Stimulated activated CD8-positive, alpha-beta memory T cell treated with anti-CD3 and anti-CD28 coated beads, Interleukin-2, amount 100 ng/mL, for 48 hours (primary cell): ENCODE measurements around the gene CA11.

Experiments used
- DNase-seq, 2 donors: peaks; one replicate each; pipeline ENCODE4 v3.0.0-alpha.2; 2020; ENCODE audit warnings: low read depth in 2 of 2

CA11 gene

DNA sequence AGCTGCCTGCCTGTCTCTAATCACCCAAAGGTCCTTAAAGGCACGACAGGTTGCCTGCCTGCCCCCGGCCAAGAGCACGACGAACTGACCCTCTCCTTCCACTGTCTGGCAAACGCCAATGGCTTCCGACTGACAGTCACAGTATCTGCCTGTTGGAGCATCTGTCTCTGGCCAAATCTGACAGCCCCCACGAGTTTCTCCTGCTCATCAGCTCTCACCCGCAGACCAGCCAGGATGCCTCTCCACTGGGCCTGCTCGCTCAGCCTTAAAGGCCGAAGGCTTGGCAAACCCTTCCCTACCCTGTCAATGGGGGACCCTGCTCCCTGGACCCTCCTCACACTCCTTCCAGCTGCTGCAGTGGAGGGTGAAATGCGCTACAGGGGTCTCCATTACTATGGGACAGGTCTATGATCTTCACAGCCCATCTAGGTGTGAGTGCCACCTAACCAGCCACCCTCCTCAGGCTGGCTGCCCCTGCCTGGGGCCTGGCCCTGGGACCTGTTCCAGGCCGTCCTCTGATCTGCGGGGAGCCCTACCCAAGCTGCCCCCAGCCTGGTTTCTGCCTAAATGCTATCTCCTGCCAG is 32.0 kb downstream of the CA11 start:
- DNase-seq = no peak

DNA sequence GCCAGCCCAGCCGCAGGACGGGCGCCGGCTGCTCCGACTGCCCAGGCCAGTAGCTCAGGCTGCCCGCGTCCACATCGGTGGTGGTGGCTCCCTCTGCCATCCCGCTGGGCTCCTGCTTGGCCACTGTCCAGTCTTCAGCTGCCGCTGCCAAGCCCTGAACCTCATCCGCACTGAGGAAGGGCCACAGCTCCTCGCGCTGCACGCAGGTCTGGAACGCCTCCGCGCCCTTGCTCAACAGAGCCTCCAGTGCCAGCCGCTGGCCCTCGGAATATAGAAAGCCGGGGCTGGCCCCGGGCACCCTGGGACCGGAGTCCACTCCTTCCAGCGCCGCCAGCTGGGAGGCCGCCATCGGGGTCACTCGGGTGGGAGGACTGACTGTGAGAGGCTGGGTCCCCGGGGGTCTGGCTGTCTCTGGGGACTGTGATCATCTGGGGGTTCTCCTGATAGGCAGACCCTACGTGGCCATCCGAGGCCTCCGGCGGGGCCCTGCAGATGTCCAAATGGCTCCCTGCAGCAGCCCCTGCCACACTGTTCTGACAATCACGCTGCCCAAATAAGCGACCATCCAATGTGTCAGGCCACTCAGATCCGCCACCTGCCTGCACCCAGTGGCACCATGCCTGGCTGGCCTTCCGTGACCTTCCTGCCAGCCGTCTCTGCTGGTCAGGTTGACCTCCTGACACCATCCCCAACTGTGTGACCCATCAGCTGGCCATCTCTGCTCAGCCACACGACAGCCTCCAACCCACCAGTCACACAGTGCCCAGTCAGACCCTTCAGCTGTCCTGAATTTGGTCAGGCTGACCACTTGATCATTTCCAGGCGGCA is 32.7 kb downstream of the CA11 start:
- DNase-seq = no peak

DNA sequence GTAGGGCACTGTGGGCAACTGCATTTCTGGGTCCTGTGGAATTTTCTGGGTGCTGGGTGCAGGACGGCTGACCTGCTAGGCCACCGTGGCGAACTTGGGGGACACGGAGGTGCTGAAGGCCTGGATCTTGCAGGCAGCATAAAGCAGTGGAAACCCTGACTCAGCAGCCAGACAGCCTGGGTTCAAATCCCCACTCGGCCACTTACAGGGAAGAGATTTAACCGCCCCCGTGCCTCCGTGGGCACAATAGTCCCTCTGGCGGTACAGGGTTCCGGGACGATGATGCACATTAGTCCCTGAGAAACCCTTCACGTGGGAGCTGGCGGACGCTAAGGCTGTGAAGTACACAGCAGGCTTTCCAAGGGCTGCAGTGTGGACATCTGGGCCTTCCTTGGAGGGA is 34.1 kb downstream of the CA11 start:
- DNase-seq = no peak

DNA sequence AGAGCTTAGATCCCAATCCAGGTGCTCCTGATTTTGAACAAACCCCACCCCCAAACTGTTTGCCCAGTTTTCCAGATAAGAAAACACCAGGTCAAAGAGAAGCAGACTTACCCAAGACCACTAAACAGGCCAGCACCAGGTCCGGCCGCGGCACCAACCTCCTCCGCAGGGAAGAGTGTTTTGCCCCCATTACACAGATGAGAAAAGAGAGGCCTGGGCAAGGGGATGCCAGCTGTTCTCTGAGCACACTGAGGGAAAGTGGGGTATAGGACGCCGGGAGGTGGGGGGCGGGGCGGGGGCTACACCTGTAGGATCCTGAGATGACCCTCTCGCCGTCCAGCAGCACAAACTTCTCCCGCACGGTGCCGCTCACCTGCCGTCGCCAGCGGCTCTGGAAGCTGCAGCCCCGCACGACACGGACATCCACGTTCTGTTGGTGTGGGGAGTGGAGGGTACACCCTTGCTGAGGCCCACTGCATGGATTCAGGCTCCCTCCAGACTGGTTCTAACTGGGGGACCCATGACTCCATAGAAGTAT is 36.3 kb downstream of the CA11 start:
- no peak for DNase-seq

DNA sequence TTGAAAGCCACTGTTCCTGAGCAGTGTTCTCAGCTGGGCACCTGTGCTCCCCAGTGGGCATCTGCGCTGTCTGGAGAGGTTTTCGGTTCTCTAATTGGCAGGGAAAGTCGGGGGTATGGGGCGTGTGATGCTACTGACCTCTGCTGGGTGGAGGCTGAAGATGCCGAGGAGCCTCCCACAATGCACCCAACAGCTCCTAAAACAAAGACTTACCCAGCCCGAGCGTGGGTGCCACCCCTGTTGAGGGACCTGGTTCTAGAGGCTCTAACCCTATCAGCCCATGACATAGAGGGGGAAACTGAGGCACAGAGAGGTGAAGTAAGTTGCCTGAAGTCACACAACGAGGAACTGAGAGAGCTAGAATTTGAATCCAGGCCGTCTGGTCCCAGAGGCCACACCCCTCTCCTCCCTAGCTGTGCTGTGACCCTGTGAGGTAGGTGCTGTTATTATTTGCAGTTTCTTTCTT is 37.2 kb downstream of the CA11 start:
- DNase-seq = no peak

DNA sequence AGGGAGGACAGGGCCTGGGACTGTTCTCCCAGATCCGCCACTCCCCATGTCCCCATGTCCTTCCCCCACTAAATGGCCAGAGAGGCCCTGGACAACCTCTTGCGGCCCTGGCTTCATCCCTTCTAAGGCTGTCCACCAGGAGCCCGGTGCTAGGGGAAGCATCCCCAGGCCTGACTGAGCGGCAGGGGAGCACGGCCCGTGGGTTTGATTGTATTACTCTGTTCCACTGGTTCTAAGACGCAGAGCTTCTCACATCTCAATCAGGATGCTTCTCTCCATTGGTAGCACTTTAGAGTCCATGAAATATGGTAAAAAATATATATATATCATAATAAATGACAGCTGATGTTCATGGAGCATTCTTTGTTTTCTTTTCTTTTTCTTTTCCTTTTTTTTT is 38.6 kb downstream of the CA11 start:
- no peak for DNase-seq

DNA sequence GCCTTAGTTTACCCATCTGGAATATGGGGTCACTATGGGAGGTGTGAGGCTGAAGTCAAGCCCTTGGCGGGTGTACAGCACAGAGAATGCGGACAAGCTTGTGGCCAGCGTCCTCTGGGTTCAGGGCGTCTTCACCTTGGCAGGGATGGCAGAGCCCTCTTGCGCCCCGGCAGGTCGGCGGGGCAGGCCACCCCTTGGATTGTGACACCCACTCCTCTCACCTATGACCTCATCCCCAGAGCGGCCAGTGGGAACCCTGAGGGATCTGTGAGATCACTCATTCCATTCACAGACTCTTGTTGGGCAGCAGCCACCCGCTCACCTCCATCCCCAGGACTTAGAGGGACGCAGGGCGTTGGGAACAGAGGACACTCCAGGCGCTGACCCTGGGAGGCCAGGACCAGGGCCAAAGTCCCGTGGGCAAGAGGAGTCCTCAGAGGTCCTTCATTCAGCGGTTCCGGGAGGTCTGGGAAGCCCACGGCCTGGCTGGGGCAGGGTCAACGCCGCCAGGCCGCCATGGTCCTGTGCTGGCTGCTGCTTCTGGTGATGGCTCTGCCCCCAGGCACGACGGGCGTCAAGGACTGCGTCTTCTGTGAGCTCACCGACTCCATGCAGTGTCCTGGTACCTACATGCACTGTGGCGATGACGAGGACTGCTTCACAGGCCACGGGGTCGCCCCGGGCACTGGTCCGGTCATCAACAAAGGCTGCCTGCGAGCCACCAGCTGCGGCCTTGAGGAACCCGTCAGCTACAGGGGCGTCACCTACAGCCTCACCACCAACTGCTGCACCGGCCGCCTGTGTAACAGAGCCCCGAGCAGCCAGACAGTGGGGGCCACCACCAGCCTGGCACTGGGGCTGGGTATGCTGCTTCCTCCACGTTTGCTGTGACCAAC is 39.3 kb downstream of the CA11 start, which contains the start of gene SPACA4:
SPACA4 (plus strand) TSS at position 280 of the 896 bp plus-strand sequence; CDS start at position 517, 237 bp downstream.
- no peak for DNase-seq

DNA sequence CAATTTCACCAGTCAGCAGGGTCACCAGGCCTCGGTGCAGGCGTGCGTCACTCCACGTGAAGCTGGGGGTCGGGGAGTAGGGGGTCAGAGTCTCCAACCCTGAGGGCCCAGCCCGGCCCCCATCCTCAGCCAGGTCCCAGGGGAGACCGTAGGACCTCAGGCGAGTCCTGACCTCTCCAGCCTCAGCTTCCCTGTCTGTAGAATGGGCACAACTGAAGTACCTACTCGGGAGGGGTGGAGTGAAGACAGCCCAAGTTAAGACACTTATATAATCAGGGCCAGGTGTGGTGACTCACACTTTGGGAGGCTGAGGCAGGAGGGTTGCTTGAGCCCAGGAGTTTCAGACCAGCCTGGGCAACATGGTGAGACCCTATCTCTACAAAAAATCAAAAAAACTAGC is 42.1 kb downstream of the CA11 start:
- no peak for DNase-seq

DNA sequence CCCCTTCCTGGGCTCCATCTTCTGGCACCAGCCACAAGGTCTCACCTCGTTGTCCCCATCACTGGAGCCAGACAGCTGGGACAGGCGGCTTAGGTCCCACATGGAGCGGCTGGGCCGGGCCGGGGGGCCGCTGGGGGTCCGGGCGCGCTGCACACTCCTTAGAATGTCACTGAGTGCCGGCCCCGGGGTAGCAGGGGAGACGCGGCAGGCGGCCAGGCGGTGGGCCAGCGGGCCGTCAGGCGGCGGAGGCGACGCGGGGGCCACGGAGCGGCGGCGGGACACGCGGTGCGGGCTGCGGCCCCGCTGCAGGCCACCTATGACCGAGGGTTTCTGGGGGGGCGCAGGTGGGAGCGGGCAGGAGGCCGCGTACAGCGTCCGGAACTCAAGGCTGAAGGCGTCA is 42.5 kb downstream of the CA11 start:
- DNase-seq = no peak

DNA sequence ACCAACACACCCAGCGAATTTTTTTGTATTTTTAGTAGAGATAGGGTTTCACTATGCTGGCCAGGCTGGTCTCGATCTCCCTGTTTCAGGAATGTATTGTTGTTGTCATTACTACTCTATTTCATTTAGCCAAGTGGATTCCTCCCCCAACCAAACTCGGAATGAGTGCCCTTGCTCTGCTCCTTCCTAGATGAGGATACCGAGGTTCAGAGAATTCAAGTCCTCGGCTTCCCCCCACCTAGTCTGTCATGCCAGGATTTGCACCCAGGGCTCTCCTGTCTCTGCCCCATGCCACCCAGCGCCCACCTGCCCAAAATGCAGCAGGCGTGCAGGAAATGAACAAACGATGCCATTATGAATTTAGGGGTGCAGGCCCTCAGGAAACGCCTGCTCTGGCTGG is 43.0 kb downstream of the CA11 start:
- DNase-seq = no peak

DNA sequence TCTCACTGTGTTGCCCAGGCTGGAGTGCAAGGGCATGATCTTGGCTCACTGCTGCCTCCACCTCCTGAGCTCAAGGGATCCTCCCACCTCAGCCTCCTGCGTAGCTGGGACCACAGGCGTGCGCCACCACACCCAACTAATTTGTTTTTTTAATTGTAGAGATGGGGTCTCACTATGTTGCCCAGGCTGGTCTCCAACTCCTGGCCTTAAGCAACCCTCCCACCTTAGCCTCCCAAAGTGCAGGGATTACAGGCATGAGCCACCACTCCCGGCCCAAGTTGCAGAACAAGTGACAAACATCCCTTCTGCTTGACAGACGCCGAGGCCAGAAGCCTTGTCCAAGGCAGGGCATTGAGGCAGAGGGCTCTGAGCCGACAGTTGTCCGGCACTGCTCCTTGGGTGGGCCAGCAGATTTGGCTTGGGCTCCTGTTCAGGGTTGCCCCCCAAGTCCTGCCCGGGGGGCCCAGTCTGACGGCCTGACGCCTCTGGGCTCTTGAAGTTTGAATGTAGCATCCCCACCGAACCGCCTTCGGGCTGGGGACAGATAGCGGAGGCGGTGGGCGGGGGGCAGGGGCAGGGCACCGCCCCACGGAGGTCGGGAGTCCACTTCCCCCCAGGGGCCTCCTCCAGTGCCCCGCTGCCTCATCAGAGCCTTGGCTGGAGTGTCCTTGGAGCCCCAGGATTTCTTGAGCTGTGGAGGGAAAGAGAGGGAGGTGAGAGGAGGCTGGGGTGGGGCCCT is 45.1 kb downstream of the CA11 start:
- DNase-seq = no peak

DNA sequence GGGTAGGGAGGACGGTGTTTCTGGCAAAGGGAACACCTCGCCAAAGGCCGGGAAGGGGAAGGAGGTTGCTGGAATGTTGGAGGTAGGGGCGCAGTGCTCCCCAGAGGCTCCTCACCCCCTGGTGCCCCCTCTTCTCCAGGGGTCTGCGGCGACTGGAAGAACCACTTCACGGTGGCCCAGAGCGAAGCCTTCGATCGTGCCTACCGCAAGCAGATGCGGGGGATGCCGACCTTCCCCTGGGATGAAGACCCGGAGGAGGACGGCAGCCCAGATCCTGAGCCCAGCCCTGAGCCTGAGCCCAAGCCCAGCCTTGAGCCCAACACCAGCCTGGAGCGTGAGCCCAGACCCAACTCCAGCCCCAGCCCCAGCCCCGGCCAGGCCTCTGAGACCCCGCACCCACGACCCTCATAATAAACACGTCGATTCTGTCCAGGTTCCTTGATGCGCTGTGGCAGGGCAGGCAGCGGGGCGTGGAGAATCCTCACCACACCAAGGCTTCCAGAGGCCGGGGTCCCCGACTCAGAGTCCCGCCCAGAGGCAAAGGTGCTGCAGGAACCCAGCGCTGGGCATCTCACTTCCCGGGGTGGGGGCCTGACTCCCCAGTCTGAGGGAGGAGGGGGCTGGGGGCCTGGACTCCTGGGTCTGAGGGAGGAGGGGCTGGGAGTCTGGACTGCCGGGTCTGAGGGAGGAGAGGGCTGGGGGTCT is 46.8 kb downstream of the CA11 start:
- DNase-seq = no peak

DNA sequence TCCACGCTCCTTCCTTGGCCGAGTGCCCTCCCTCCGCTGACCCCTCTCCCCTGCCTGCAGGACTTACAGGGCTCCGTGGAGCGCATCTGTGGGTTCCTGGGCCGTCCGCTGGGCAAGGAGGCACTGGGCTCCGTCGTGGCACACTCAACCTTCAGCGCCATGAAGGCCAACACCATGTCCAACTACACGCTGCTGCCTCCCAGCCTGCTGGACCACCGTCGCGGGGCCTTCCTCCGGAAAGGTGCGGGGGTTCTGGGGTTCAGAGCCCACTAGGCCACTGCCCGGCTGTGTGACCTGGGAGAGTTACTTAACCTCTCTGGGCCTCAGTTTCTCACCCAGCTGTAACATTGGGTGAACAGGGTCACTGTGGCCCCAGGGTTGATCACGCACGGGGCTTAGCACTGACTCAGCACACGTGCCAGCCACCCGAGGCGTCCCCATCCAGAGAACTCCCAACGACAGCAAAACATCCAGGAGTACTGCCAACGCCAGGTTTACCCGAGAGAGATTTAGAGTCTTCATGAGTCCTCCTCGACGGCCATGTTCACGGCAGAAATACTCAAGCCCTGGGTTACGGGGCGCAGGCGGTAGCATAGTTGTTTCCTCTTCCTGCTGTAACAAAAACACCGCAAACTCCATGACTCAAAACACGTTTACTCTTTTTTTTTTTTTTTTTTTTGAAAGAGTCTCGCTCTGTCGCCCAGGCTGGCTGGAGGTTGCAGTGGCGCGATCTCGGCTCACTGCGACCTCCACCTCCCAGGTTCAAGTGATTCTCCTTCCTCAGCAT is 49.1 kb downstream of the CA11 start:
- DNase-seq = no peak

DNA sequence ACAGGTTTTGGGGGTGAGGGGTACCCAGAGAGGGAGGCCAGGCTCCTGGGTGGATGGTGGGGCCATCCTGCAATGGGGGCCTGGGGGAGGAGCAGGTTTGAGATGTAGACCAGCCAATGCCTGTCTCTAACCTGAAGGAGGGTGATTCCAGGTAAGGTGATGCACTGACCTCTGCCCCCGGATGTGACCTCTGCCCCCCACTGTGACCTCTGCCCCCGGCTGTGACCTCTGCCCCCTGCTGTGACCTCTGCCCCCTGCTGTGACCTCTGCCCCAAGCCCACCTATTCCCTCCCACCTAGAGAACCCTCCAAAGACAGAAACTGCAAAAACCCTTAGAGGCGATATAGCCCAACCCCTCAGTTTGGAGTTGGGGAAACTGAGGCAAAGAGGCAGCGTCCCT is 49.8 kb downstream of the CA11 start:
- no peak for DNase-seq

DNA sequence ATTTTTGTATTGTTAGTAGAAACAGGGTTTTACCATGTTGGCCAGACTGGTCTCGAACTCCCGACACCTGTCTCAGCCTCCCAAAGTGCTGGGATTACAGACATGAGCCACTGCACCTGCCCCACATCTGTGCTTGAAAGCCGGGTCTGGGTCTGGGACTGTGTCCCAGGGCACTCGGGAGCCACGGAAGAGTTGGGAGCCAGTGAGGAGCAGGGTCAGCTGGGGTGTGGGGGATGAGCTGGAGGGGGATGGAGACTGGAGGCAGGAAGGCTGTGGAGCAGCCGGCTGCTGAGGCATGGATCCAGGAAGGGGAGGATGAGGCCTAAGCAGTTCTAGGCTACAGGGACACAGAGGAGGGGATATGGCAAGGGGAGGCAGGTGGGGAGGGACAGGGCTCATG is 50.2 kb downstream of the CA11 start:
- DNase-seq = no peak

DNA sequence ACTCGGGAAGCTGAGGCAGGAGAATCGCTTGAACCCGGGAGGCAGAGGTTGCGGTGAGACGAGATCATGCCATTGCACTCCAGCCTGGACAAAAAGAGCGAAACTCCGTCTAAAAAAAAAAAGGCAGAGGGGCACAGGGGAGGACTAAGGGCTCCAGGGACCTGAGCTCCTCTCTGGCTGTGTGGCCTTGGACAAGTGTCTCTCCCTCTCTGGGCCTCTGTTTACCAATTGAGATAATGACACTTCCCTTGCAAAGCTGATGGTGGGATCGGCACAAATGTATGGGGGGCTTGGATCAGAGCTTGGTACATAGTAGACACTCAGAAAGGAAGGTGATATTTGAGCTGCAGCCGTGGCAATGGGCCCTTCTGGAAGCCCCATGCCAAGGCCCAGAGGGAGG is 50.8 kb downstream of the CA11 start:
- DNase-seq = no peak

DNA sequence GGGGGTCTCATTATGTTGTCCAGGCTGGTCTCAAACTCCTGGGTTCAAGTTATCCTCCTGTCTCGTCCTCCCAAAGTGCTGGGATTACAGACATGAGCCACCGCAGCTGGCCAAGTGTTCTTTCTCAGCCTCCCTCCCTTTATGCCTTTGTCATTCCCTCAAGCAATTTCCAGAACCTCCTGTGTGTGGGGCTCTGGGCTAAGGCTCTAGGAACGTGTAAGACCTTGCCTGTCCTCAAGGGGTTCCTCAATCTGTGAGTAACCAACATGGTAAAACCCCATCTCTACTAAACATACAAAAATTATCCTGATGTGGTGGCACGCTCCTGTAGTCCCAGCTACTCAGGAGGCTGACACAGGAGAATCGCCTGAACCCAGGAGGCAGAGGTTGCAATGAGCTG is 55.0 kb downstream of the CA11 start:
- DNase-seq = no peak

DNA sequence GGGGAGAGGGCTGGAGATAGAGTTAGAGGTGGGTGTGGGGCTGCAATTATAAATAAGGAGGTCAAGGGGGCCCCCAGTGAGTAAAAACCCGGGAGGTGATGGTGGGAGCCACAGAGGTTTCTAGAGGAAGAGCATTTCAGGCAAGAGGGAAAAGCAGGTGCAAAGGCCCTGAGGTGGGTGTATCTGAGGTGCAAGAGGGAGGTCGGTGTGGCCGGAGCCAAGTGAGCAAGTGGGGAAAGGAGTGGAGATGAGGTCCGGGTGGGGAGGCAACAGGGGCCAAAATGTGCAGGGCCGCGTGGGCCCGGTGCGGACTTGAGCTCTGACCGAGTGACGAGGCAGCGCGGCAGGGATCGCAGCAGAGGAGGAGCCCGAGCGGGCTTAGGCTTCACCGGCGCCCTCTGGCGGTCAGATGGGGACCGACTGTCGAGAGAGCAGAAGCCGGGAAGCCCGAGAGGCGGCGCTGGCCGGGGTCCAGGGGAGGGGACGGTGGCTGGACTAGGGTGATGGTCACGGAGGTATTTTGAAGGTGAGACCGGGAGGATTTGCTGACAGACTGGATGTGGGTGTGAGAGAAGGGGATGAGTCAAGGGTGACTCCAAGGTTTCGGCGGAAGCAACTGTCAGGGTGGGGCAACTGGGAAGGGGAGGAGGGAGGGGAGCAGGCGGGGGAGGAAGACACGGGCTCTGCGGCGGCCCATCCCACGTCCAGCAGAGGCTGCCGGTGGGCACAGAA is 57.2 kb downstream of the CA11 start:
- DNase-seq = peak; percentile 83 to 84
